ENCODE measurements around the gene WDR72.

GRCh38 chr15:53591041-53591440, 168.4 kb downstream of the WDR72 start:
- no peak for TF ChIP-seq CTCF (IDR thresholded peaks at IDR 0.05)
- no peak for TF ChIP-seq POLR2A (IDR thresholded peaks at IDR 0.05)
